K562 (cell line): ENCODE results near the gene CCDC88C. TPM values are rescaled to one million over a fixed set of nuclear protein-coding genes. Genes with fewer than 3 reads are reported as not detected.

Experiments used
- ATAC-seq: fragments of 200-7000 bp; cut with Tn5 transposase; 3 replicates; pipeline ENCODE4 v1.9.1; 2020; ENCODE audit warnings: moderate library complexity
- BruUV-seq: library from RNA; stranded (reverse); fragments of 400-500 nt; replicated peaks from 2 replicates; lab custom pipeline; 2021; lab: Mats Ljungman, UMichigan
- CTCF ChIA-PET: fragments of 300-600 bp; formaldehyde crosslinking; extraction: SDS; loops from one replicate; lab custom pipeline; 2021; ENCODE audit warnings: low intra/inter-chr PET ratio; lab: Yijun Ruan, JAX
- POLR2A ChIA-PET: fragments of 300-600, 350-650 bp; sonication (Branson Sonifier 250); formaldehyde crosslinking; extraction: SDS; loops from one replicate; lab custom pipeline; 2021; ENCODE audit warnings: antibody characterized with exemption, inconsistent platforms; lab: Yijun Ruan, JAX
- DNase-seq, 4 experiments: peaks; one replicate each; pipeline versions ENCODE4 v3.0.0 to v3.0.0-alpha.2; 2011 to 2018; ENCODE audit warnings: low spot score in 3 of 4, mixed read lengths in 3 of 4; ENCODE audit errors: extremely low read depth in 1 of 4
- FAIRE-seq: peaks from 2 replicates; lab custom pipeline; 2011; peaks lifted over from hg19 to GRCh38; lab: Jason Lieb, UNC
- H2AFZ ChIP-seq: 2 replicates; pipeline ENCODE4 v1.6.0; 2011; ENCODE audit warnings: low read depth, low read length, control low read depth, inconsistent platforms
- H3K27ac ChIP-seq: fragments of 200-600 bp; 3 replicates; pipeline ENCODE4 v1.8.0; 2011; ENCODE audit warnings: low read depth, mild to moderate bottlenecking, control low read depth, inconsistent platforms, low read length, moderate library complexity, mixed read lengths; ENCODE audit errors: extremely low read depth
- H3K27me3 ChIP-seq, 2 experiments: fragments of 300-600 bp in 1 of 2; 2 replicates in 1 of 2; 3 replicates in 1 of 2; pipeline versions ENCODE4 v1.6.0 to v1.8.0; 2011; ENCODE audit warnings: inconsistent platforms in 2 of 2, low read length in 2 of 2, mild to moderate bottlenecking in 1 of 2, mixed read lengths in 1 of 2, moderate library complexity in 1 of 2; ENCODE audit not compliant: control insufficient read depth in 2 of 2, insufficient read depth in 2 of 2
- H3K36me3 ChIP-seq: fragments of 300-600 bp; 3 replicates; pipeline ENCODE4 v1.8.0; 2011; ENCODE audit warnings: mild to moderate bottlenecking, low read length, inconsistent platforms; ENCODE audit not compliant: control insufficient read depth, insufficient read depth
- H3K4me1 ChIP-seq, 2 experiments: fragments of 200-600 bp in 1 of 2; replicated peaks in 1 of 2; 2 replicates in 1 of 2; 3 replicates in 1 of 2; pipeline versions ENCODE4 v1.5.1 to v1.8.0; 2011; ENCODE audit warnings: inconsistent platforms in 2 of 2, low read length in 2 of 2, mild to moderate bottlenecking in 1 of 2, mixed read lengths in 1 of 2, moderate library complexity in 1 of 2; ENCODE audit not compliant: control insufficient read depth in 2 of 2, insufficient read depth in 2 of 2
- H3K4me2 ChIP-seq: 2 replicates; pipeline ENCODE4 v1.6.1; 2011; ENCODE audit warnings: low read length, control low read depth, inconsistent platforms, mixed read lengths; ENCODE audit not compliant: insufficient read depth
- H3K4me3 ChIP-seq: fragments of 200-600 bp; sonication (generic), shearing (Covaris generic); 2 replicates; pipeline ENCODE4 v1.5.1; 2016; ENCODE audit warnings: control low read depth, inconsistent platforms
- H3K79me2 ChIP-seq: fragments of 200-600 bp; 3 replicates; pipeline ENCODE4 v1.8.0; 2011; ENCODE audit warnings: low read length, inconsistent platforms; ENCODE audit not compliant: control insufficient read depth, insufficient read depth
- H3K9ac ChIP-seq, 2 experiments: 2 replicates each; pipeline versions ENCODE4 v1.6.0 to v1.6.1; 2011; ENCODE audit warnings: low read depth in 2 of 2, low read length in 2 of 2, control low read depth in 1 of 2, inconsistent platforms in 1 of 2, mild to moderate bottlenecking in 1 of 2, mixed read lengths in 1 of 2; ENCODE audit not compliant: insufficient read depth in 1 of 2
- H3K9me1 ChIP-seq: one replicate; pipeline ENCODE4 v1.6.0; 2011; ENCODE audit warnings: inconsistent platforms, mild to moderate bottlenecking, low read length, moderate library complexity; ENCODE audit not compliant: control insufficient read depth, insufficient read depth
- H3K9me3 ChIP-seq: replicated peaks from 2 replicates; pipeline ENCODE4 v1.5.1; 2011; ENCODE audit warnings: low read depth, low read length, inconsistent platforms; ENCODE audit not compliant: control insufficient read depth, insufficient read depth
- H4K20me1 ChIP-seq: replicated peaks from 2 replicates; pipeline ENCODE4 v1.6.1; 2011; ENCODE audit warnings: low read length, inconsistent platforms, mixed read lengths; ENCODE audit not compliant: control insufficient read depth, insufficient read depth
- C11orf30 ChIP-seq: fragments of 450-650 bp; IDR thresholded peaks from 2 replicates; pipeline ENCODE4 v1.6.1; 2016; ENCODE audit warnings: low read depth, mild to moderate bottlenecking
- MXD1 ChIP-seq: fragments of 250-450 bp; sonication (Bioruptor Pico); IDR thresholded peaks from 2 replicates; pipeline ENCODE4 v1.8.0; 2021; ENCODE audit warnings: borderline replicate concordance, mild to moderate bottlenecking, moderate library complexity; ENCODE audit not compliant: poor library complexity, severe bottlenecking
- SREBF2 ChIP-seq: sonication (generic); formaldehyde crosslinking; IDR thresholded peaks from 2 replicates; pipeline ENCODE4 v1.4.0; 2020; ENCODE audit warnings: mild to moderate bottlenecking, missing genetic modification reagents
- SRSF1 ChIP-seq: fragments of 200-400 bp; formaldehyde crosslinking; IDR thresholded peaks from 2 replicates; pipeline ENCODE4 v1.6.1; 2017; ENCODE audit warnings: mild to moderate bottlenecking, low read depth, low read length, moderate library complexity
- SUPT5H ChIP-seq: fragments of 450-650 bp; IDR thresholded peaks from 2 replicates; pipeline ENCODE4 v1.6.1; 2016
- USF2 ChIP-seq: sonication (generic); formaldehyde crosslinking; IDR thresholded peaks from 2 replicates; pipeline ENCODE4 v1.5.0; 2020; ENCODE audit warnings: missing genetic modification reagents
- ZFP1 ChIP-seq: fragments of 450-650 bp; formaldehyde crosslinking; IDR thresholded peaks from 2 replicates; pipeline ENCODE4 v1.4.0; 2020; ENCODE audit warnings: mild to moderate bottlenecking, mixed read lengths
- ZNF217 ChIP-seq: sonication (generic); formaldehyde crosslinking; IDR thresholded peaks from 2 replicates; pipeline ENCODE4 v1.8.0; 2022; ENCODE audit warnings: mild to moderate bottlenecking, missing genetic modification reagents
- ZNF232 ChIP-seq: sonication (generic); formaldehyde crosslinking; IDR thresholded peaks from 2 replicates; pipeline ENCODE4 v1.8.0; 2022; ENCODE audit warnings: mild to moderate bottlenecking, missing genetic modification reagents
- ZNF695 ChIP-seq: fragments of 450-650 bp; formaldehyde crosslinking; IDR thresholded peaks from 2 replicates; pipeline ENCODE4 v1.4.0; 2020; ENCODE audit warnings: mild to moderate bottlenecking, moderate library complexity
- WGBS: fragments of 100-300 bp; shearing (Covaris generic); methylation state at CpG from one replicate; pipeline ENCODE4 v1.1.6; 2016; ENCODE audit warnings: low coverage, mixed read lengths; ENCODE audit not compliant: insufficient coverage; ENCODE audit errors: missing lambda C conversion rate; 5-methylcytosine and 5-hydroxymethylcytosine counted together
- in situ Hi-C: fragments of 300-500 bp; cut with MboI; formaldehyde crosslinking; loops from 4 replicates; pipeline ENCODE4 v1.15.0; 2018; ENCODE audit warnings: inconsistent platforms, mixed read lengths
- intact Hi-C: fragments of 100-400 bp; cut with micrococcal nuclease; formaldehyde crosslinking; loops from 2 replicates; pipeline ENCODE4 v1.14.2; 2022
- polyA plus RNA-seq, 8 experiments: library from polyadenylated mRNA; depleted of rRNA in 4 of 8; stranded (reverse) in 5 of 8; unstranded in 3 of 8; fragments of >200 nt; fragmentation: Nextera tagmentation in 2 of 8; fragmentation: Illumina TruSeq in 1 of 8; extraction: Ambion mirVana in 2 of 8; extraction: Trizol in 1 of 8; gene quantifications; 2 replicates each; pipeline versions ENCODE4 v1.2.1 to v1.2.3, GENCODE V29; 2011 to 2014; ENCODE audit warnings: inconsistent platforms in 1 of 8, missing spikeins in 1 of 8
- total RNA-seq, 7 experiments: library from RNA; depleted of rRNA in 6 of 7; stranded (reverse); fragments of >200 nt in 6 of 7; fragmentation: Illumina TruSeq in 2 of 7; extraction: Trizol in 2 of 7; gene quantifications; 2 replicates each; pipeline versions ENCODE4 v1.2.1 to v1.2.3, GENCODE V29; 2011 to 2021; ENCODE audit warnings: low replicate concordance in 1 of 7

The CCDC88C gene
- total and polyA plus RNA-seq, 9 of the 15 experiments (the other 6 are each of a cell fraction or from before 2014, with no cell fraction given) = 0.62 to 22.5 (median 10.7) TPM

- TF ChIP-seq C11orf30 (no peak), ZNF232 (no peak), ZNF217 (CRISPR knock-in tag) (no peak), SRSF1 (no peak), ZNF695 (no peak), MXD1 (CRISPR knock-in tag) (no peak), ZFP1 (CRISPR knock-in tag) (no peak), SREBF2 (CRISPR knock-in tag) (no peak), USF2 (CRISPR knock-in tag) (no peak)
- TF ChIP-seq, all 486 proteins: peak for 0
Observed at GRCh38 chr14:91274796-91275195, 142.8 kb downstream of the CCDC88C start (continued).

- Histone ChIP-seq H3K4me1 (peaks cover 10 to 16% of the 10 kb centered on the region in 2 experiments), H3K36me3 (peaks cover 31% of the 10 kb centered on the region), H3K79me2 (no peaks in the 10 kb centered on the region), H2AFZ (no peak overlapping the region), H3K9me1 (no peaks in the 10 kb centered on the region), H3K4me2 (no peak overlapping the region), H3K9ac (no peak overlapping the region), H3K27ac (no peak overlapping the region), H4K20me1 (no peaks in the 10 kb centered on the region), H3K27me3 (no peaks in the 10 kb centered on the region), H3K9me3 (no peaks in the 10 kb centered on the region), H3K4me3 (no peak overlapping the region)
- CTCF ChIA-PET = no interaction called here
- POLR2A ChIA-PET = no interaction called here
- FAIRE-seq = no peak
- no peak for TF ChIP-seq SUPT5H
- in situ Hi-C loops = no loop called here
- BruUV-seq = no TSS peak
- WGBS = 70% methylated on average over 4 of the region's 13 CpGs
- intact Hi-C loops = no loop called here
- DNase-seq = no peak
- no peak for ATAC-seq
Observed at GRCh38 chr14:91273885-91274273, 143.7 kb downstream of the CCDC88C start.
